Measurements from ENCODE around the gene DIP2C.
"Not testable (repeated sequence)": the region's sequence is repeated elsewhere in the genome, so short reads cannot be mapped to it uniquely, and the experiment has no call there.

DIP2C gene

DNA sequence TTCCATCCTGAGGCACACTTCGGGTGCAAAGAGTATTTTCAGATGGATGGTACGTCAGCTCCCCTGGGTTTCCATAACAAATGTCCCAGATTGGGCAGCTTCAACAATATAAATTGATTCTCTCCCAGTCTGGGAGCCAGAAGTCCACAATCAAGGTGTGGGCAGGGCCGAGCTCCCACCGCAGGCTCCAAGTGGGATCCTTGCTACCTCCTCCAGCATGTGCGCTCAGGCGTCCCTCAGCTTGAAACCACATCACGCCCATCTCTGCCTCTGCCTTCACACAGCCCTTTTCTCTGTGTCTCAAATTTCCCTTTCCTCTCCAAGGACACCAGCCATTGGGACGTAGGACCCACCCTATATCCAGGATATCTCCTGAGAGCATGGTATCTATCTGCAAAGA is 153.5 kb downstream of the DIP2C start:
- no peak for DNase-seq (ENCODE audit: low read depth, low spot score)

DNA sequence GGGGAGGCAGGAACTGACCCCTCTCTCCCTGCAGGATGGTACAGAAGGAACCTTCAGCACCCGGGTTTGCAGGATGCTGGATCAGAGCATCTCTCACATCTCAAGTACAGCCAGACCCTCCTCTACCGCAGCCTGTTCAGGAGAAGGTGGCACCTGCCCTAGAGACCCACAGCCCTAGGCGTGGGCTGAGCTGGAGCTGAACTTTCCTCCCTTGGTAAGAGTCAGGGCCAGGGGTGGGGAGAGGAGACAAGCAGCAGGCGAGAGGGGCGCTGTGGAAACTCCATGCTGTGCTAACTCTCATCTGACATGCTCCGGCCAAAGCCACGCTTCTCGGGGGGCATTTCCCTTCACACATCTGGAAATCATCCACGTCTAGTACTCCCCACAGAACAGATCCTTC is 154.4 kb downstream of the DIP2C start:
- no peak for DNase-seq (ENCODE audit: low read depth, low spot score)

DNA sequence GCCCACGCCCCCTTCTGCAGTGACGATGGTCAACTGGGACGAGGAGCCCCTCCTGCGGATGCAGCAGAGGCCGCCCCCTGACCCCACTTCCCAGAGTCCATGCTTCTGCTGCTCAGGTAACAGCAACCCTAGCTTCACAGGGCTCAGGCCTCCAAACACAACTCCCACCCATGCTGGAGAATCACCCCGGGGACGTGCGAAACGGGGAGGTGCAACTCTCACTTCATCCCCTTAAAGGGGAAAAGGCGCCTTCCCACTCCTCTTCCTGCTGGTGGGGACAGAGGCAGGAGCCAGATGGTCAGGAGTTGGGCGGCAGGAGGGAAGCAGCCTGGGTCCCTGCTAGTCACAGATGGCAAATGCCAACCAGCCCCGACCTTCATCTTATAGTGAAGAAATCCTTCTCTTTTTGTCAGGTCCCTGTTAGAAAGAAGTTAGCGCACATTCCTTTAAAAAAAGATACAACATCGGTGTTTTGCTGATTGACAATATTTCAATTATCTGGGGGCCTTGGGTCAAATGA is 155.4 kb downstream of the DIP2C start:
- DNase-seq (ENCODE audit: low read depth, low spot score): no peak

DNA sequence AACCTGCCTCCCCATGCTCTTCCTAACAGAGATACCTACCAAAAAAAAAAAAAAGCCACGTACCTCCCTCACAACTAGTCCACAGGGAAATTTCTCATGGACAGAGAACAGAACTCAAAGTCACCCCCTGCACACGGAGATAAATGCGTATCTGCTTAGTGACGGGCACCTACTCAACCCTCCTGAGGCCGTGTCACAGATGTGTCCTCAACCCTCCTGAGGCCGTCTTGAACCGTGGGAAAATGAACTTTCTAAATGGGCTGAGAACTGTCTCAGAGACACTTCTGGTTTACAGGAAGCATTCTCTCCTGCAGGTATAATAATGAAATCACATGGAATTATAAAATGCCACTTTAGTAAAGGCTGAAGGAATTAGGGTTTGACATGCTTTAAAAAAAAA is 155.9 kb downstream of the DIP2C start:
- DNase-seq (ENCODE audit: low read depth, low spot score): no peak

DNA sequence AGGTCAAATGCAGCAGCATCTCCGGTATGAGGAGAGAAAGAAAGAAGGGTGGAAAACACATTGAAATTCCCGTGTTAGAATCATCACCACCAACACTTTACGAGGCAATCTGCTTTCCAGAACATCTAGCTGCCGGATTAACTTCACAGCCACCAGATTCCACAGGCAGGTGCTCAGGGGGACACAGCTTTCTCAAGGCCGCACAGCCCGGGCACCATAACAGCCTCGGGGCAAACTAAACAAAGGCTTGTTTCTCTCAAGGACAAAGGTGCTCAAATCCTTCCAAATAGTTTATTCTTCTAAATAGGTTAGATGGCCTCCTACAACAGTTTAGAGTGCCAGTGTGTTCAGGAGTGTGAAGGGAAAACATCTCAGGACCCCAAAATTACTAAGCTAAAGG is 156.3 kb downstream of the DIP2C start:
- no peak for DNase-seq (ENCODE audit: low read depth, low spot score)

DNA sequence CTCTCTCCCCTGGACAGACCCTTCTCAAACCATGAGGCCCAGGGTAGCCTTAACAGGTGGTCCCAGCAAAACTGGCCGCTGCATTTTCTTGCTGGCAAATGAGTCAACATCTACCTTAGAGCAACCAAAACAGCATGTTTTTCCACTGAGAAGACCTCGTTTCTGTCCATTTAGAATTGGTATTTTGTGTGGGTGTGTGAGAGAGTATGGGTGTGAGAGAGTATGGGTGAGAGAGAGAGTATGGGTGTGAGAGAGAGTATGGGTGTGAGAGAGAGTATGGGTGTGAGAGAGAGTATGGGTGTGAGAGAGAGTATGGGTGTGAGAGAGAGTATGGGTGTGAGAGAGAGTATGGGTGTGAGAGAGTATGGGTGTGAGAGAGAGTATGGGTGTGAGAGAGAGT is 157.1 kb downstream of the DIP2C start:
- DNase-seq (ENCODE audit: low read depth, low spot score): not testable (repeated sequence)

DNA sequence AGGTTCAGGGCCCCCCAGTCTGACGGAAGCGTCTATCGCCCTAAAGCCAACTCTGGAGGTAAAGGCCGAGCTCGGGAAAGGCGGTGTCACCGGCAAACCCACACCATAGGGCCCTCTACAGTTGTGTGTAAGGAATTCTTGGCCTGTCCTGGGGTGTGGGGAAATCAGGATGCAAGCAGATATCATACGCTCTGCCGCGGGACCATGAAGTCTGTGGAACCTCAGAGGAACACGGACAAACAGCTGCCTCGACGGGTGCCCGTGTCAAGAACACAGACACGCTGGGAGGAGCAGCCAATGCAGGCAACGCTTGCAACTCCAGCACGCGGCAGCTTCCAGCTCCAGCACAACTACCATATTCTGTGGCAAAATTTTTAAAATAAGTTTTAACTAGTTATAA is 157.9 kb downstream of the DIP2C start:
- DNase-seq (ENCODE audit: low read depth, low spot score): no peak

DNA sequence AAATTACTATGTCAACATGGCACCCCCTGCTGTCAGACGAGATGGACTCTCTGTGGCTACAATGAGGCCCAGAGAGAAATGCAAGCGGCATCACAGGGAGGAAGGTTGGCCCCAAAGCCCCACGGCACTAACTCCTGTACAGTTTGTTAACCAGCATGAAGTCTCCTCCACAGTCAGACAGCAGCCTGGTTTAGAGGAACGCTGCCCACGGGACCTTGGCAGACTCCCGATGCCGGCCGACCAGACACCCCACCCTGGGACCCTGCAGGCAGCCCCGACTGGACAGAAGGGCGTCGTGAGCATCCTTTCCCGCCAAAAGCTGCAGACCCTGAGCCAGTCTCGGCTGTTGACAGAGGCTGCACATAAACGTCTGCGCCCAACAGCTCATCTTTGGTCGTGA is 158.8 kb downstream of the DIP2C start:
- no peak for DNase-seq (ENCODE audit: low read depth, low spot score)

DNA sequence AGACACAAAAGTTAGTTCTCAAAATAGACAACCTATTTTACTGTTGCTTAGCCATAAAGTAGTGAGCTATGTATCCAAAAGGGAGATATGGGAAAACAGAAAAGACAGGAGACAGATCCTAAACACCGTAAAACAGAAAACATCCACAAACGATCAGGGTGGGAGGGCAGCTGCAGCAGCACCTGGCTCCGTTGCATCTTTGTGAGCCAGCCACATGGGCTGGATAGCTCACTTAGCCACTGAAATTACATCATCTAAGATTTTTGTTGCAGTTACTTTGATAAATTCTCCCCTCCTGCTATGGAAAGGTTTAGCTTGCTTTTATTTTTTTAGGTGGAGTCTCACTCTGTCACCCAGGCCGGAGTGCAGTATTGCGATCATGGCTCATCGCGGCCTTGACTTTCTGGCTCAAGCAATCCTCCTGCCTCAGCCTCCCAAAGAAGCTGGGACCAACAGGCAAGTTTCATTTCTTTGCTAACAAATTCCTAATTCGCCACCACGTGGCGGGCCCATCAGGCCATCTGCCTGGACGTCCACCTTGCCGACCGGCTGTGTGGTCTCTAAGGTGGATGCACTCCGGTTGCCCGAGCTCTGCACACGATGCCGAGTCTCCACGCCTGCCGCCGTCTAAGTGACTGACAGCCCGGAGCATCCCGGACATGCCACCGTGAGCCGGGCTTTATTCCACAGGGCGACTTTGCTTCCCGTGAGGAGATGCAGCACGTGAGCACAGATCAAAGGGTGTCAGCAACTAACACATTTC is 159.8 kb downstream of the DIP2C start:
- no peak for DNase-seq (ENCODE audit: low read depth, low spot score)

DNA sequence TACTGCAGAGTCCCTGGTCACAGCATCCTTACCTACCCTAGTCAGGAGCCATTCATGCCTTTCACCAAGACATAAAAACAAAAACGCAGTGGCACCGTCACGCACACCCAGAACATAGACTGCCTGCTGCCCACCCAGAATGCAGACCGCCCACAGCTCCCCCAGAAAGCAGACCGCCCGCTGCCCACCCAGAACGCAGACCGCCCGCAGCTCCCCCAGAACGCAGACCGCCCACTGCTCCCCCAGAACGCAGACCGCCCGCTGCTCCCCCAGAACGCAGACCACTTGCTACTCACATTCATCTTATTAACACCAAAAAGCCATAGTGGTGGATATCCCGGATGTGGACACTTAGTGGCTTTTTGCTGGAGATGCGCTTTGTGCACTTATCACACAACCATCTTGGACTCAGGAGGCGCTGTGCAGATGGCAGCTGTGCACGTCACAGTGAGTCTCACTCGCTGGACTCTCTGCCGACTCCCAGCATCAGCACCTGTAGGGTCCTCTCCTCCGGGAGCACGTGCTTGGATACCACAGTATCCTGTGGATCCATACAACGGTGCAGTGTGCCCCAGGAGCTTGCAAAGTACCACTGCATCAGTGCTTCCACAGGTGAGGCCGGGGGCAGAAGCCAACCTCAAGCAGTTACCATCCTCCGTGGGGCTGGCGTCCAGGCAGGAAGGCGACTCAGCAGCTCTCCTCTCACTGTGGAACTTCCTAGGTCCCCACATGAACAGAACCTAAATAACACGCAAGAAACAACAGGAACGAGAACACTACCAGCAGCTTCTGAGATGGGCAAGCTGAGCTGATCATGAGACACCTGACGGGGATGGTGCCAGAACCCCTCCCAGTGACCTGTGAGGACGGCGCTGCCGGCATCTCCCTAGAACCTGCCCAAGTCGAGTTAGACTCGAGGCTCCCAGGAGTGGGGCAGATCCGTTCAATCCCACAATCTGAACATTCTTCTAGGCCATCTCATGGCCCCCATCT is 161.0 kb downstream of the DIP2C start:
- DNase-seq (ENCODE audit: low read depth, low spot score): no peak

DNA sequence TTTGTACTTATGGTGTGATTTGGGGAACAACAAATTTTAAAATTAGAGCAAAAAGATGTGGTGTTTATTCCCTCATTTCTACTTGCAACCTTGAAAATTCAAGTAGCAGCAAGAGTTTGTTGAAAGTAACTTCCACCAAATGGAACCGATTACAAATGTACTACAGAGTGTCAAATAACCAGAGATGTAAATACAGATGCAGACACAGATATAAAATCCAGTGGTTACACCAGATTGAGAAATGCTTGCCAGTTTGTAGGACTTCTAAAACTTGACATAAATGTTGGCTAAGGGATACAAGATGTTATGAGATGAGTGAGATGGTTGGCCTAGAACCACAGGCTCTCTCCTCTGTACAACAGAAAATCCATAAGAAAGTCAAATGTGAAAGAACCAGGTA is 162.1 kb downstream of the DIP2C start:
- no peak for DNase-seq (ENCODE audit: low read depth, low spot score)

DNA sequence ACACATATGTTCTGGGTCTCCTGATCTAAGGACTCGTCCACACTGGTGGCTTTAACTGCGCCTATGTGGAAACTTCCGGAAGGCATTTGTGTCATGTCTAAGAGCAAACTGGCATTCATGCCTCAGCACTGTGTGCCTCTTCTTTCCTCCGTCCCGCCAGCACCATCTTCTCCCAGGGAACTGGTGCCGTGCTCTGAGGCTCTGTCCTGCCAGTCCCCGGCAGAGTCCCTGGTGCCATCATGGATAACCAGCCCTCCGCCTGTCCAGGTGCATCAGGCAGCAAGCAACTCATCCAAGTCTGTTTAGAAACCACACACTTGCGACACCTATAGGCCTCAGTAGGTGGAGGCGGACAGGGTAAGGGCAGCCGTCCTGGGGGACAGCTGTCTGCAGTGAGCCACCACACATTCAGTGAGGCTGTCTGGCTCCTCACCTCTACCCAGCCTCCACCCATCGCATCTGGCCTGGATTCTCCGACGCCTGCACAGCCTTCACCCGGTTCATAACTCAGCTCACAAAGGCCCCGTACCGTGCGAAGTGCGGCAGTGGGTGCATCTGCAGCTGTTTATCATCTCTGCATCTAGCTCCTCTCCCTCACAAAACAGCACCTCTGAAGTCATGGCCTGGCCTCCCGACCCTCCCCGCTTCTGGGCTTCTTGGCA is 162.7 kb downstream of the DIP2C start:
- DNase-seq (ENCODE audit: low read depth, low spot score): no peak

DNA sequence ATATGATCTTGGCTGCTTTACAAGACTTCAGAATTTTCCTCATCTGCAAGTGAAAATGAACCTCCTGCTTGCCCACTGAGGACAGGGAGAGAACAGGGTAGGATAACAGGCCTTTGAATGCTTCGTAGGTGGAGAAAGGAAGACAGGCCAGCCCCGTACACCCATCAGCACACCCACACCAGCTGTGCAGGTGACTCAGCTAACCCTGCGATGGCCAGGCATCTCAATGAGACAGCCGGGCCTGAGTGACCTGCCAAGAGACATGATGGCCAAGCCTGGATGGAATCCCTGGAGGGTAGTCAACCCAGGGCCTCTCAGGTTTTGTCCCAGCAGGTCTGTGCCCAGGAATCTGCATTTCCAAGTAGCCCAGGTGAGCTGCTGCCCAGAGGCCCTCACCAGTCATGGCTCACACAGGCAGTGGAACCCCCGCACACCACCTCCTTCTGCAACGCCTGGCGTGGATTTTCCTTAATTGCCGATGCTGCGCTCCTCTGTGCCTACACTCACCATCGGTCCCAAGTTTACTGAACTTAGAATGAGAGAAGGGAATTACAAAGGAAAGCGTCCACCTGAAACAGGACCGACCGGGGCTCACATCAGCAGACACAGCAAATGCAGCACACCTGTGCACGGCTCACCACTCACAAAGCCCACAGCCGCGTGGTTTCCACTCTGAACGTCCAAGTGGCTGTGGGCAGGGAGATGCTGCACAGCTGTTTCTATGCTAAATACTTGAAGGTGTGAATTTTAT is 163.7 kb downstream of the DIP2C start:
- DNase-seq (ENCODE audit: low read depth, low spot score): no peak

DNA sequence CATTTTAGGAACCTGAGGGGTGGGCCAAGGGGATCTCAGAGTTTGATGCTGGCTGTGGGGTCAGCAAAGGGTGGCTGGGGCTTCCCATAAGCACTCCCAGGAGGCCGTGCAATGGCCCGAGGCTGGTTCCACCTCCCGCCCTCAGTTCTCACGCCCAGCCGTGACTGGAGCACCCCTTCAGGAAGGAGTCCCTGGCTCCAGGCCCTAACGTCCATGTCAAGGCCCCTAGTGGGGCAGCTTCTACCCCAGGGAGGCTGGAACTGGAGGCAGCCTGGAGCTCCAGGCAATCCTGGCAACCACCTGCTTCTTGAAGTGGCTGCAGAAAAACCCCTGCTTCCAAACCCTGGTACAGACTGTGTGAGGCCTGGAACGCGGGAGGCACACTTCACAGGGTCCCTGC is 165.5 kb downstream of the DIP2C start:
- no peak for DNase-seq (ENCODE audit: low read depth, low spot score)

DNA sequence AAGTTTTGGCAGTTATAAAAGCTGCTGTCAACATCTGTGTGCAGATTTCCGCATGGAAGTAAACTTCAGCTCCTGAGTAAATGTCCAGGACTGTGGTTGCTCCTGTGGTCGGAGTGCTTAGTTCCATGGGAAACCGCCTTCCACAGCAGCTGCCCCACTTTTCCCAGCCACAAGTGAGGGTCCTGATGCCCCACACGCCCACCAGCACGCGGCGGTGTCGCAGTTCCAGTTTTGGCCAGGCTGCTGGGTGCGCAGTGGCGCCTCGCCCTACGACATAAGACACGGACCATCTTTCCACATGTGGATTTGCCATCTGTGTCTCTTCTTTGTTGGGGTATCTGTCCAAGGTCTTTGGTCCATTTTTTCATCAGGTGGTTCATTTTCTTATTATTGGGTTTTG is 167.1 kb downstream of the DIP2C start:
- DNase-seq (ENCODE audit: low read depth, low spot score): no peak

DNA sequence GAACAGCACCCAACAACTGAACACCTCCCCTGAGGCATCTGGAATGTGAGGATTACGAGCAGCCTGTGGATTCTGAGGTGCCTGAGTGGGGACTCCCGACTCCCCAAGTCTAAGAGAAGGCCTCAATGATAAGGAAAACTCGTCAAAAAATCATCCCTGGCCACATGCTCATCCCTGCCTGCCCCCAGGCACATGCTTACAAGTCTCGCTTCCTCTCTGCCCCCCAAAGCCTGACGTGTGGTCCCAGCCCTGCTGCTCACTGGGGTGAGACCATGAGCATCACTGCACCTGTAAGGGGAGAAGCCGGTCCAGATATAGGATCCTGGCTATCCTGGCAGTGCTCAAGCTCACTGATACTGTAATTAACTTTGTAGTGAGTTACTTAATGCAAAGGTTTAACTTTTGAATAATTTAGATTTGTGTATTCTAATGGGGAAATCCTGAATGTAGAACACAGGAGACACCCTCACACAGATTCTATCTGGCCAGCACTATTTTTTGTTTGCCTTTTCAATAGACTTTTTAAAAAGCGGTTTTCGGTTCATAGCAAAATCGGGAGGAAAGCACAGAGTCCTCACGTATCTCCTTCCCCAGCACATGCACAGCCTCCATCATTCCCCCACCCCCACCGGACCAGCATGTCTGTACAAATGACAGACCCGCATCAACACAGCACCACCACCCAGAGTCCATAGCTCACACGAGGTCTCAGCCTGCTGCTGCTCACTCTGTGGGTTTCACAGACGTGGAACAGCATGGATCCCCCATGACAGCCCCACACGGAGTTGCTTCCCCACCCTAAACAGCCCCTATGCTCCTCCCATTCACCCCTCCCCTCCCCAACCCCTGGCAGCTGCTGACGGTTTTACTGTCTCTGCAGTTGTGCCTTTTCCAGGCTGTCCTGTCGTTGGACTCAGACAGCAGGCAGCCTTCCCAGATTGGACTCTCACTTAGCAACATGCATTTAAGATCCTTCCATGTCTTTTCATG is 167.9 kb downstream of the DIP2C start:
- DNase-seq (ENCODE audit: low read depth, low spot score): no peak

DNA sequence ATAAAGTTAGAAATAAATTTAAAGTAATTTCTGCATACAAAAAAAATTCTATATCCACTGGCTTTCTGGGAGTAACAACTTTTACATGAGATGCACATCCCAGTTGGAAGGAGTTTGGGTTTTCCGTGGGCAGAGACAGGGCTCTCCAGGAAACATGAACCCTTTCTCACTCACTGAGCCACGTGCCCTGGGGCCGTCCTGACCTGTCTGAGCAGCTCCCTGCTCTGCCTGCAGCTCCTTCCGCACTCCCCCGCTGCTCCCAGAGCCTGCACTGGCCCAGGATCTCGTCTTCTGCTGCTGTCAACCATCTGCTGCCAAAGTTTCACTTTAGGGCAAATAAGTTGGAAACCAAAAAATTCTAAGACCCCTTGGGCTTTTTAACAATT is 169.1 kb downstream of the DIP2C start:
- DNase-seq (ENCODE audit: low read depth, low spot score): no peak

DNA sequence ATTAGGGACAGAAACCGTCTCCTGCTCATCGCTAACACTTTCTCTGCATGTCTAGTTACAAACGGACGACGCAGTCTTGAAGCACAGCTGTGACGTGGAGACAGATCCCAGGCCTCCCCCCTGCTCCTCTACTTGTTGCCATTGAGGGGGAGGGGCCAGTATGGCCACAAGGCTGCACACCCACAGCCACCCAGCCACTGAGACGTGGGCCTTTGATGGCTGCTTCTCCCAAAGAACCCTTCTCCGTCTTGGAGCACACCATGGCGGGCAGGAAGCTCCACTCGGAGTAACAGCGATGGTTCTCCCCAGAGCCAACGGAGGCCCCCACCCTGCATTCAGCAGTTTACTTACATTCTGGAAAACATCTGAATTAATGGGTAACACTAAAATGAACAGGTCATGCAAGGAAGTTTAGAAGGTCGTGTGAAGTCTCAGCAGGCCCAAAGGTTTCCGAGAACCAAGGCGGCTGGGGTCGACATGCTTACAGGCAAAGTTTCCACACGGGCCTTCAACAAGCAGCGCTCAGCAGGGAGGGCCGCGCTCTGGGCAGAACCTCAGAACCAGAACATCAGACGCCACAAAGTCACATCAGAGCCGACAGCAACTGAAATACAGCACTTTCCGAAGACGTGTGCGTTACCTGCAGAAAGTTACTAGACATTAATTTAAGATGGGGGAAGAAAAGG is 169.6 kb downstream of the DIP2C start:
- DNase-seq (ENCODE audit: low read depth, low spot score): no peak

DNA sequence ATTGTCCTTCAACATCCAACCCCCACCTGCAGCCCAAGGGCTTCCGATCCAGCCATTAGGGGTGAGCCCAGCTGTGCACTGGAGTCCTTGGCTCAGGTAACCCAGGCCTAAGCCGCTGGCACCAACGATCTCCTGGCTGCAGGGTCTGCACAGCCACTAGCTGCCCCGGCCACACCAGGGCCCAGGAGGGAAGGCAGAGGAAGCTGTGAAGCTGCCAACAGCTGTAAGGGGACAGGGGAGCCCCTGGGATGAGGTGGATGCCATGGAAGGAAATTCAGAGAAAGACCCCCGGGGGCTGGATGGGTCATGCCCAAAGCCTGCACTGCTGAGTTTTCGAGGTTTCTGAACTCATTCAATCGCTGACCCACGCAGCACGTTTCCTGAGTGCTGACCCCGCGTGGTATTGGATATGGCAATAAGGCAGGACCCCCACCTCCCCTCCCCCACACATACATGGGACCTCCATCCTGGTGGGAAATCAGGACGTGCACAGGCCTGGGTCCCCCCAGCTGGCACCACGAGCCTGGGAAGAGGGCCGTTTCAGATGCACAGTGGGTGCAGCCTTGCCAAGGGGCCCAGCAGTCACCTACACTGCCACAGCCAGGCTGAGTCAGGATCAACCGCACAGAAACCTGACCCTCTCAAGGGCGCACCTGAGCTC is 170.3 kb downstream of the DIP2C start:
- DNase-seq (ENCODE audit: low read depth, low spot score): no peak
